DOHH2 (cell line): ENCODE results near the gene LSAMP.

Experiments used
- H3F3A ChIP-seq: fragments of 200-600 bp; sonication (generic), shearing (Covaris generic); 2 replicates; pipeline ENCODE4 v1.6.0; 2016; ENCODE audit warnings: antibody characterized with exemption, mild to moderate bottlenecking; ENCODE audit not compliant: control insufficient read depth, insufficient read depth
- H3K27ac ChIP-seq: fragments of 200-600 bp; sonication (generic); 2 replicates; pipeline ENCODE4 v1.5.1; 2014; ENCODE audit warnings: low read depth, mild to moderate bottlenecking, low read length, moderate library complexity
- H3K27me3 ChIP-seq: fragments of 200-600 bp; sonication (generic); 2 replicates; pipeline ENCODE4 v1.6.1; 2014; ENCODE audit warnings: mild to moderate bottlenecking, low read length, mixed read lengths; ENCODE audit not compliant: control insufficient read depth
- H3K36me3 ChIP-seq: fragments of 200-600 bp; sonication (generic); 2 replicates; pipeline ENCODE4 v1.6.1; 2014; ENCODE audit warnings: mild to moderate bottlenecking, low read length, moderate library complexity, mixed read lengths; ENCODE audit not compliant: control insufficient read depth
- H3K4me1 ChIP-seq: fragments of 200-600 bp; sonication (generic); 2 replicates; pipeline ENCODE4 v1.6.1; 2014; ENCODE audit warnings: mild to moderate bottlenecking, low read length, mixed read lengths; ENCODE audit not compliant: control insufficient read depth
- H3K4me2 ChIP-seq: fragments of 200-600 bp; sonication (generic); 2 replicates; pipeline ENCODE4 v1.6.0; 2014; ENCODE audit warnings: mild to moderate bottlenecking, low read length, moderate library complexity
- H3K4me3 ChIP-seq: fragments of 200-600 bp; sonication (generic); 2 replicates; pipeline ENCODE4 v1.5.1; 2014; ENCODE audit warnings: mild to moderate bottlenecking, low read length, mixed read lengths
- H3K79me2 ChIP-seq: fragments of 200-600 bp; sonication (generic); 2 replicates; pipeline ENCODE4 v1.6.1; 2014; ENCODE audit warnings: mild to moderate bottlenecking, low read length, mixed read lengths; ENCODE audit not compliant: control insufficient read depth
- H3K9me2 ChIP-seq: fragments of 200-600 bp; sonication (generic); replicated peaks from 2 replicates; pipeline ENCODE4 v1.6.1; 2014; ENCODE audit warnings: mild to moderate bottlenecking, low read length, mixed read lengths; ENCODE audit not compliant: control insufficient read depth
- H3K9me3 ChIP-seq: fragments of 200-600 bp; sonication (generic); 2 replicates; pipeline ENCODE4 v1.6.1; 2014; ENCODE audit warnings: antibody characterized with exemption, low read length, mixed read lengths; ENCODE audit not compliant: control insufficient read depth, insufficient read depth
- H4K20me1 ChIP-seq: fragments of 200-600 bp; sonication (generic); 2 replicates; pipeline ENCODE4 v1.6.0; 2014; ENCODE audit warnings: low read depth, mild to moderate bottlenecking, antibody characterized with exemption, low read length, moderate library complexity; ENCODE audit not compliant: control insufficient read depth, insufficient read depth
- EZH2phosphoT487 ChIP-seq: fragments of 200-600 bp; sonication (generic); IDR thresholded peaks from 2 replicates; pipeline ENCODE4 v1.6.1; 2017; ENCODE audit warnings: borderline replicate concordance, mild to moderate bottlenecking, antibody characterized with exemption, low read length, moderate library complexity, mixed read lengths
- TF ChIP-seq, protein P1 (sequence below): fragments of 200-600 bp; sonication (generic); IDR thresholded peaks from one replicate; pipeline ENCODE4 v1.5.1; 2014; ENCODE audit warnings: antibody characterized with exemption, mild to moderate bottlenecking, low read depth, low read length; ENCODE audit not compliant: poor library complexity, severe bottlenecking

The LSAMP gene

GRCh38 chr3:116111765-116112164 is 333.5 kb downstream of the LSAMP start:
- Histone ChIP-seq H3K4me2 (no peak overlapping the region), H3K4me3 (no peak overlapping the region), H3K4me1 (no peaks in the 10 kb centered on the region), H3K27ac (no peak overlapping the region), H3K27me3 (no peaks in the 10 kb centered on the region), H3F3A (no peaks in the 10 kb centered on the region), H3K9me2 (no peaks in the 10 kb centered on the region), H3K36me3 (no peaks in the 10 kb centered on the region), H3K9me3 (no peaks in the 10 kb centered on the region), H3K79me2 (no peaks in the 10 kb centered on the region), H4K20me1 (no peaks in the 10 kb centered on the region)
- TF ChIP-seq, protein P1, sequence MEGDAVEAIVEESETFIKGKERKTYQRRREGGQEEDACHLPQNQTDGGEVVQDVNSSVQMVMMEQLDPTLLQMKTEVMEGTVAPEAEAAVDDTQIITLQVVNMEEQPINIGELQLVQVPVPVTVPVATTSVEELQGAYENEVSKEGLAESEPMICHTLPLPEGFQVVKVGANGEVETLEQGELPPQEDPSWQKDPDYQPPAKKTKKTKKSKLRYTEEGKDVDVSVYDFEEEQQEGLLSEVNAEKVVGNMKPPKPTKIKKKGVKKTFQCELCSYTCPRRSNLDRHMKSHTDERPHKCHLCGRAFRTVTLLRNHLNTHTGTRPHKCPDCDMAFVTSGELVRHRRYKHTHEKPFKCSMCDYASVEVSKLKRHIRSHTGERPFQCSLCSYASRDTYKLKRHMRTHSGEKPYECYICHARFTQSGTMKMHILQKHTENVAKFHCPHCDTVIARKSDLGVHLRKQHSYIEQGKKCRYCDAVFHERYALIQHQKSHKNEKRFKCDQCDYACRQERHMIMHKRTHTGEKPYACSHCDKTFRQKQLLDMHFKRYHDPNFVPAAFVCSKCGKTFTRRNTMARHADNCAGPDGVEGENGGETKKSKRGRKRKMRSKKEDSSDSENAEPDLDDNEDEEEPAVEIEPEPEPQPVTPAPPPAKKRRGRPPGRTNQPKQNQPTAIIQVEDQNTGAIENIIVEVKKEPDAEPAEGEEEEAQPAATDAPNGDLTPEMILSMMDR, result no peak
- TF ChIP-seq EZH2phosphoT487, result no peak

GRCh38 chr3:116103868-116104530 is 341.3 kb downstream of the LSAMP start:
- Histone ChIP-seq H4K20me1 (no peaks in the 10 kb centered on the region), H3K27me3 (no peaks in the 10 kb centered on the region), H3K9me3 (no peaks in the 10 kb centered on the region), H3K9me2 (no peaks in the 10 kb centered on the region), H3K36me3 (no peaks in the 10 kb centered on the region), H3K4me1 (no peaks in the 10 kb centered on the region), H3K4me3 (no peak overlapping the region), H3K4me2 (no peak overlapping the region), H3K79me2 (no peaks in the 10 kb centered on the region), H3K27ac (no peak overlapping the region), H3F3A (no peaks in the 10 kb centered on the region)
- no peak for TF ChIP-seq EZH2phosphoT487
- TF ChIP-seq, protein P1, result no peak

GRCh38 chr3:116102037-116102436 is 343.2 kb downstream of the LSAMP start:
- Histone ChIP-seq H3K9me3 (no peaks in the 10 kb centered on the region), H3K36me3 (no peaks in the 10 kb centered on the region), H3K4me2 (no peak overlapping the region), H3K27me3 (no peaks in the 10 kb centered on the region), H3K4me3 (no peak overlapping the region), H3K9me2 (no peaks in the 10 kb centered on the region), H3F3A (no peaks in the 10 kb centered on the region), H3K4me1 (no peaks in the 10 kb centered on the region), H3K27ac (no peak overlapping the region), H3K79me2 (no peaks in the 10 kb centered on the region), H4K20me1 (no peaks in the 10 kb centered on the region)
- no peak for TF ChIP-seq EZH2phosphoT487
- TF ChIP-seq, protein P1, result no peak
